ENCODE measurements around the gene BTBD16.

The BTBD16 gene

GRCh38 chr10:122347170-122347841, 76.2 kb downstream of the BTBD16 start:
- no peak for DNase-seq

- DNase-seq: no peak
These were observed 77.4 kb downstream of the BTBD16 start for GRCh38 chr10:122348512-122348911.

- DNase-seq: no peak
These were observed 77.9 kb downstream of the BTBD16 start for GRCh38 chr10:122348935-122349361.

GRCh38 chr10:122349758-122350369, 78.8 kb downstream of the BTBD16 start:
- no peak for DNase-seq

- DNase-seq: no peak
These were observed 79.8 kb downstream of the BTBD16 start for GRCh38 chr10:122350893-122351292.

GRCh38 chr10:122352817-122353525, 81.9 kb downstream of the BTBD16 start:
- no peak for DNase-seq

- DNase-seq: no peak
These were observed 83.3 kb downstream of the BTBD16 start for GRCh38 chr10:122354383-122354782.

GRCh38 chr10:122357685-122358084, 86.6 kb downstream of the BTBD16 start:
- DNase-seq: no peak

- no peak for DNase-seq
These were observed 88.5 kb downstream of the BTBD16 start for GRCh38 chr10:122359621-122360020.

GRCh38 chr10:122361046-122361445, 90.0 kb downstream of the BTBD16 start:
- no peak for DNase-seq

GRCh38 chr10:122362031-122362592, 91.0 kb downstream of the BTBD16 start:
- DNase-seq: no peak

- no peak for DNase-seq
These were observed 91.5 kb downstream of the BTBD16 start for GRCh38 chr10:122362621-122363020.

GRCh38 chr10:122363311-122363710, 92.2 kb downstream of the BTBD16 start:
- DNase-seq: no peak

- no peak for DNase-seq
These were observed 92.8 kb downstream of the BTBD16 start for GRCh38 chr10:122363722-122364463.

GRCh38 chr10:122368502-122369254, 97.6 kb downstream of the BTBD16 start:
- DNase-seq: no peak

- DNase-seq: no peak
These were observed 102.0 kb downstream of the BTBD16 start for GRCh38 chr10:122373108-122373507.

- DNase-seq: no peak
These were observed 102.6 kb downstream of the BTBD16 start for GRCh38 chr10:122373721-122374120.

- DNase-seq: peak; percentile 87
These were observed 103.3 kb downstream of the BTBD16 start, which contains the start of gene PLEKHA1 for GRCh38 chr10:122374237-122374858. TSS of gene PLEKHA1 (plus strand) at chr10:122374708. CDS start at chr10:122393201, 18,493 bp downstream.

- DNase-seq: peak; percentile 71
These were observed 104.0 kb downstream of the BTBD16 start for GRCh38 chr10:122374859-122375678.

GRCh38 chr10:122375679-122376160, 104.6 kb downstream of the BTBD16 start:
- no peak for DNase-seq

All from MV-4-11 (cell line).